Transverse colon (tissue), 4 donors: Measurements from ENCODE around the gene SNUPN. TPM values are rescaled to one million over a fixed set of nuclear protein-coding genes. Genes with fewer than 3 reads are reported as not detected.

ENCODE experiments used
- DNase-seq: peaks from one replicate; pipeline ENCODE4 v3.0.0-alpha.2; 2019
- H3K27ac ChIP-seq, 4 donors: fragments of 200-600 bp; sonication (generic); 2 replicates each; pipeline ENCODE4 v1.5.1; 2016 to 2018; ENCODE audit warnings: inconsistent platforms in 4 of 4
- H3K27me3 ChIP-seq: fragments of 200-600 bp; sonication (generic); 2 replicates; pipeline ENCODE4 v1.5.1; 2017; ENCODE audit warnings: inconsistent platforms
- H3K36me3 ChIP-seq, 4 donors: fragments of 200-600 bp; sonication (generic); 2 replicates each; pipeline ENCODE4 v1.5.1; 2017 to 2019; ENCODE audit warnings: inconsistent platforms in 4 of 4
- H3K4me1 ChIP-seq, 4 donors: fragments of 200-600 bp; sonication (generic); 2 replicates each; pipeline ENCODE4 v1.5.1; 2017 to 2020; ENCODE audit warnings: inconsistent platforms in 4 of 4
- H3K4me3 ChIP-seq, 4 donors: fragments of 200-600 bp; sonication (generic); 1 replicate in 1 of 4; 2 replicates in 3 of 4; pipeline versions ENCODE4 v1.5.1 to v1.6.1; 2017 to 2019; ENCODE audit warnings: inconsistent platforms in 4 of 4
- H3K9me3 ChIP-seq, 2 donors: fragments of 200-600 bp; sonication (generic); 2 replicates each; pipeline ENCODE4 v1.5.1; 2017 to 2019; ENCODE audit warnings: inconsistent platforms in 2 of 2
- EP300 ChIP-seq: sonication (generic); formaldehyde crosslinking; IDR thresholded peaks from one replicate; pipeline ENCODE4 v1.6.1; 2017; ENCODE audit warnings: antibody characterized with exemption, low read depth
- POLR2A ChIP-seq: fragments of 450-650 bp; IDR thresholded peaks from one replicate; pipeline ENCODE4 v1.6.1; 2016; ENCODE audit warnings: antibody characterized with exemption, mild to moderate bottlenecking, moderate library complexity
- POLR2AphosphoS5 ChIP-seq, 3 donors: sonication (generic); formaldehyde crosslinking; IDR thresholded peaks; one replicate each; pipeline ENCODE4 v1.6.1; 2016; ENCODE audit warnings: antibody characterized with exemption in 3 of 3
- WGBS, 2 donors: methylation state at CpG; one replicate each; pipeline ENCODE4 v1.1.5; 2018; ENCODE audit warnings: low coverage in 1 of 2; 5-methylcytosine and 5-hydroxymethylcytosine counted together
- in situ Hi-C, 4 donors: fragments of 200-750 bp; cut with MboI; loops; one replicate each; pipeline versions ENCODE4 v1.15.0 to v1.15.1; 2017; ENCODE audit warnings: low sequenced_read_pairs in 3 of 4, low pct_ligation_motif_present in 1 of 4, low pct_unique_long_range_greater_than_20kb in 1 of 4
- intact Hi-C: fragments of 100-400 bp; cut with DNase I; formaldehyde crosslinking; loops from one replicate; pipeline ENCODE4 v1.15.1; 2023; ENCODE audit warnings: low total_unique reads
- total RNA-seq, 4 donors: library from RNA; depleted of rRNA; stranded (reverse); fragments of >200 nt; gene quantifications; one replicate each; pipeline ENCODE4 v1.1.0, GENCODE V29; 2016
- TF ChIP-seq, protein P1 (sequence below), 5 experiments: fragments of 200-600 bp in 3 of 5; fragments of 450-650 bp in 2 of 5; sonication (generic) in 3 of 5; IDR thresholded peaks; 1 replicate in 2 of 5; 2 replicates in 3 of 5; pipeline ENCODE4 v1.5.1; 2016 to 2017; ENCODE audit warnings: antibody characterized with exemption in 5 of 5, inconsistent platforms in 3 of 5, mild to moderate bottlenecking in 2 of 5, moderate library complexity in 1 of 5

Gene SNUPN
- total RNA-seq, 4 donors from 2014 or later, result 9.4 to 29.5 (median 23.2) TPM

DNA sequence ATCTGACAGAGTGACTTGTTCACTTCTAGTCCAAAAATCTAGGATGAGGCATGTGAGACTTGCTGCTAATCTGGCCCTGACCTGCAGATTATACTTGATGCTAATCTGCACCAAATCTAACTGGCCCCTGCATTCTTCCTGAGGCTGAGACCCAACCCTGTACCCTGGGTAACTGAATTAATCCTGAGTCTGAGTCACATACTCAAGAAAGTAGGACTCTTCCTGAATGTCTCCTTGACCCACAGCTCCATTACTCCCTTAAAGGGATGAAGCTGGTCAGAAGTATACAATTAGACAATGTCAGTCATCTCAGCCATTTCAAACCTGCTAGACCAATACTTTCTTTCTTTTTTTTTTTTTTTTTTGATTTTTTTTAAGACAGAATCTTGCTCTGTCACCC, 71.9 kb downstream of the SNUPN start:
- TF ChIP-seq POLR2AphosphoS5 (IDR thresholded peaks at IDR 0.05) (no peak), POLR2A (no peak), EP300 (no peak)
- TF ChIP-seq, protein P1, sequence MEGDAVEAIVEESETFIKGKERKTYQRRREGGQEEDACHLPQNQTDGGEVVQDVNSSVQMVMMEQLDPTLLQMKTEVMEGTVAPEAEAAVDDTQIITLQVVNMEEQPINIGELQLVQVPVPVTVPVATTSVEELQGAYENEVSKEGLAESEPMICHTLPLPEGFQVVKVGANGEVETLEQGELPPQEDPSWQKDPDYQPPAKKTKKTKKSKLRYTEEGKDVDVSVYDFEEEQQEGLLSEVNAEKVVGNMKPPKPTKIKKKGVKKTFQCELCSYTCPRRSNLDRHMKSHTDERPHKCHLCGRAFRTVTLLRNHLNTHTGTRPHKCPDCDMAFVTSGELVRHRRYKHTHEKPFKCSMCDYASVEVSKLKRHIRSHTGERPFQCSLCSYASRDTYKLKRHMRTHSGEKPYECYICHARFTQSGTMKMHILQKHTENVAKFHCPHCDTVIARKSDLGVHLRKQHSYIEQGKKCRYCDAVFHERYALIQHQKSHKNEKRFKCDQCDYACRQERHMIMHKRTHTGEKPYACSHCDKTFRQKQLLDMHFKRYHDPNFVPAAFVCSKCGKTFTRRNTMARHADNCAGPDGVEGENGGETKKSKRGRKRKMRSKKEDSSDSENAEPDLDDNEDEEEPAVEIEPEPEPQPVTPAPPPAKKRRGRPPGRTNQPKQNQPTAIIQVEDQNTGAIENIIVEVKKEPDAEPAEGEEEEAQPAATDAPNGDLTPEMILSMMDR (IDR thresholded peaks at IDR 0.05), result no peak

GRCh38 chr15:75551091-75551490, 74.4 kb downstream of the SNUPN start:
- Histone ChIP-seq H3K27ac (no peak overlapping the region), H3K4me1 (peaks cover 0 to 8% (median 0%) of the 10 kb centered on the region in 4 donors), H3K36me3 (no peaks in the 10 kb centered on the region), H3K27me3 (no peaks in the 10 kb centered on the region), H3K9me3 (no peaks in the 10 kb centered on the region), H3K4me3 (no peak overlapping the region)
- in situ Hi-C loops (no loop called here), intact Hi-C loops (no loop called here)
- TF ChIP-seq EP300 (no peak), POLR2A (no peak), POLR2AphosphoS5 (IDR thresholded peaks at IDR 0.05) (no peak)
- TF ChIP-seq, protein P1 (IDR thresholded peaks at IDR 0.05), result no peak
- no peak for DNase-seq
- 93% methylated on average over 2 to 4 of the region's 4 CpGs for WGBS, 2 donors

More for the DNA sequence above, 71.9 kb downstream of the SNUPN start:
- Histone ChIP-seq H3K27me3 (no peaks in the 10 kb centered on the region), H3K4me3 (no peak overlapping the region), H3K27ac (no peak overlapping the region), H3K9me3 (no peaks in the 10 kb centered on the region), H3K4me1 (peaks cover 0 to 4% (median 0%) of the 10 kb centered on the region in 4 donors), H3K36me3 (no peaks in the 10 kb centered on the region)
- in situ Hi-C loops (no loop called here), intact Hi-C loops (no loop called here)
- DNase-seq, result no peak

Other genes with a start within 250 kb of the SNUPN start
- 10 to 100 TPM; 39.3 to 88.0 (median 72.6) TPM for gene SIN3A, start 174.0 kb downstream of the SNUPN start, total RNA-seq
- 10 to 100 TPM; 16.5 to 36.3 (median 29.6) TPM for gene PTPN9, start 46.4 kb downstream of the SNUPN start, total RNA-seq
- 100 to 1,000 TPM in 2 of 4 donors, 10 to 100 TPM in 2; 37.2 to 131 (median 108) TPM for gene IMP3, start 14.5 kb upstream of the SNUPN start, total RNA-seq
- 10 to 100 TPM; 26.5 to 52.0 (median 36.5) TPM for gene SNX33, start 22.2 kb upstream of the SNUPN start, total RNA-seq
- gene CSPG4, start 87.1 kb upstream of the SNUPN start, total RNA-seq, result 10 to 100 TPM; 11.2 to 60.9 (median 31.3) TPM
- gene UBE2Q2, start 217.7 kb upstream of the SNUPN start, total RNA-seq, result 10 to 100 TPM; 21.2 to 53.7 (median 26.9) TPM